Ascending aorta (tissue), 2 donors: ENCODE results near the gene ZNF48. TPM values are rescaled to one million over a fixed set of nuclear protein-coding genes. Genes with fewer than 3 reads are reported as not detected.

Experiments used
- DNase-seq, 2 donors: peaks; one replicate each; pipeline ENCODE4 v3.0.0-alpha.2; 2019; ENCODE audit warnings: low spot score in 2 of 2
- H3K27ac ChIP-seq, 2 donors: fragments of 200-600 bp; sonication (generic); one replicate each; pipeline ENCODE4 v1.5.1; 2016 to 2017; ENCODE audit warnings: mild to moderate bottlenecking in 1 of 2
- H3K27me3 ChIP-seq: fragments of 200-600 bp; sonication (generic); one replicate; pipeline ENCODE4 v1.5.1; 2017
- H3K36me3 ChIP-seq, 2 donors: fragments of 200-600 bp; sonication (generic); one replicate each; pipeline ENCODE4 v1.5.1; 2016
- H3K4me1 ChIP-seq, 2 donors: fragments of 200-600 bp; sonication (generic); one replicate each; pipeline ENCODE4 v1.5.1; 2016 to 2017; ENCODE audit warnings: mild to moderate bottlenecking in 1 of 2
- H3K4me3 ChIP-seq, 2 donors: fragments of 200-600 bp; sonication (generic); one replicate each; pipeline ENCODE4 v1.5.1; 2016 to 2017; ENCODE audit warnings: mild to moderate bottlenecking in 1 of 2
- H3K9me3 ChIP-seq, 2 donors: fragments of 200-600 bp; sonication (generic); one replicate each; pipeline ENCODE4 v1.5.1; 2016
- intact Hi-C: fragments of 100-400 bp; cut with DNase I; formaldehyde crosslinking; loops from one replicate; pipeline ENCODE4 v1.15.1; 2023
- total RNA-seq: library from RNA; depleted of rRNA; stranded (reverse); fragments of >200 nt; gene quantifications from one replicate; pipeline ENCODE4 v1.1.0, GENCODE V29; 2016
- TF ChIP-seq, protein P1 (sequence below), 3 experiments: fragments of 200-600 bp in 2 of 3; fragments of 450-650 bp in 1 of 3; sonication (generic) in 2 of 3; IDR thresholded peaks; one replicate each; pipeline ENCODE4 v1.5.1; 2016 to 2019; ENCODE audit warnings: antibody characterized with exemption in 3 of 3, mild to moderate bottlenecking in 1 of 3, moderate library complexity in 1 of 3

Gene ZNF48
- total RNA-seq, 1 donor from 2014 or later, result 25.1 TPM

DNA sequence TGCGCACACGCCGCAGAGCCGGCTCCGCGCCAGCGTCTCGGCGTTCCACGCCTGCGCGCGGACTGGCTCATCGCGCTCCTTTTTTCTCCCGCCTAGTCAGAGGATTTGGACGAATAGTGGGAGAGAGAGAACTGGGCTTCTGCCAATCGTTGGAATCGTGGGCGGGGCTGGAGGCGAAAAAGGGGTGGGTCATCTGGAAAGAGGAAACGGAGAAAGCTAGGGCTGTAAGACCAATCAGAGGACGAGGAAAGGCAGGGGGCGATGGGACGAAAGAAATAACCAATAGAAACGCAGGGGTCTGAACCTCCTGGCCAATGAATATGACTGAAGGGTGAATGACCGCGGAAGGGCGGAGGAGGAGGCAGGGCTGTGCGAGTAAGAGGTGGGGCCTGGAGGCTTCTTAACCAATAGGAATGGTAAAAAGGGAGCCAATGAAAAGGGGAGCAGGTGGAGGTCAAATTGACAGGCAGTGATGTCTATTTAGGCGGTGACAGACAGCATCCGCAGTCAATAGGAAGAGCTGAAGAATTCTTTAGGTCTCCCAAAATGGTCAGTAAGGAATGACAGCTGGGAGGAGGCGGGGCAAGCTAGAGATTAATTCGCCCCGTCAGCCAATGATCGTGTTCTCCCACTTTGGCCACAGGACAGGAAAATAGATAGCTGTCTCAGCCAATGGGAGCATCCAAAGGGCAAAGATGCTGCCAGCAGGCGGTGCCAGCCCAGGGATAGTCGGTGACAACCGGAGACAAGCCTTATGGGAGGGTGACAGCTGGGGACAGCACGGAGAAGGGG lies 24.6 kb upstream of the ZNF48 start, which contains the start of gene TBC1D10B:
Gene TBC1D10B, minus strand, starts transcription at position 39 of the 792 bp plus-strand sequence. CDS start 311 bp downstream, outside the sequence.
- intact Hi-C loops, result loop anchor here (1.0 to 10.0 kb wide), 9 partner anchors 8 to 556 kb away; partner anchors contain the start of genes ALDOA, CD2BP2, FBRS and PAGR1
- no peaks in the 10 kb centered on the region for H3K9me3 ChIP-seq
- TF ChIP-seq, protein P1, sequence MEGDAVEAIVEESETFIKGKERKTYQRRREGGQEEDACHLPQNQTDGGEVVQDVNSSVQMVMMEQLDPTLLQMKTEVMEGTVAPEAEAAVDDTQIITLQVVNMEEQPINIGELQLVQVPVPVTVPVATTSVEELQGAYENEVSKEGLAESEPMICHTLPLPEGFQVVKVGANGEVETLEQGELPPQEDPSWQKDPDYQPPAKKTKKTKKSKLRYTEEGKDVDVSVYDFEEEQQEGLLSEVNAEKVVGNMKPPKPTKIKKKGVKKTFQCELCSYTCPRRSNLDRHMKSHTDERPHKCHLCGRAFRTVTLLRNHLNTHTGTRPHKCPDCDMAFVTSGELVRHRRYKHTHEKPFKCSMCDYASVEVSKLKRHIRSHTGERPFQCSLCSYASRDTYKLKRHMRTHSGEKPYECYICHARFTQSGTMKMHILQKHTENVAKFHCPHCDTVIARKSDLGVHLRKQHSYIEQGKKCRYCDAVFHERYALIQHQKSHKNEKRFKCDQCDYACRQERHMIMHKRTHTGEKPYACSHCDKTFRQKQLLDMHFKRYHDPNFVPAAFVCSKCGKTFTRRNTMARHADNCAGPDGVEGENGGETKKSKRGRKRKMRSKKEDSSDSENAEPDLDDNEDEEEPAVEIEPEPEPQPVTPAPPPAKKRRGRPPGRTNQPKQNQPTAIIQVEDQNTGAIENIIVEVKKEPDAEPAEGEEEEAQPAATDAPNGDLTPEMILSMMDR (IDR thresholded peaks at IDR 0.05), result no peak
- DNase-seq, result peak; percentile 99 to 100
- peak within 1 kb of the TSS; percentile 78 to 82 for H3K4me3 ChIP-seq
- peak within 1 kb of the TSS; percentile 85 to 88 for H3K27ac ChIP-seq
- peaks cover 2 to 3% of the 10 kb centered on the region in 2 donors for H3K36me3 ChIP-seq
- peaks cover 13 to 26% of the 10 kb centered on the region in 2 donors for H3K4me1 ChIP-seq
- H3K27me3 ChIP-seq, result no peaks in the 10 kb centered on the region

GRCh38 chr16:30371248-30371816 lies 23.9 kb upstream of the ZNF48 start:
- no peaks in the 10 kb centered on the region for H3K27me3 ChIP-seq
- peaks cover 0 to 3% of the 10 kb centered on the region in 2 donors for H3K36me3 ChIP-seq
- peak overlapping the region; percentile 43 to 63 for H3K4me3 ChIP-seq
- TF ChIP-seq, protein P1 (IDR thresholded peaks at IDR 0.05), result no peak
- intact Hi-C loops, result loop anchor here (2.0 to 10.0 kb wide), 6 partner anchors 35 to 557 kb away; partner anchors contain the start of genes ALDOA, FBRS, PAGR1 and PRRT2
- peaks cover 13 to 23% of the 10 kb centered on the region in 2 donors for H3K4me1 ChIP-seq
- DNase-seq, result peak in 1 of 2 donors; percentile 63
- H3K9me3 ChIP-seq, result no peaks in the 10 kb centered on the region
- peak overlapping the region; percentile 85 to 88 for H3K27ac ChIP-seq

- TF ChIP-seq, protein P1 (IDR thresholded peaks at IDR 0.05), result no peak
- Histone ChIP-seq H3K27ac (no peak overlapping the region), H3K4me3 (no peak overlapping the region), H3K27me3 (no peaks in the 10 kb centered on the region), H3K36me3 (no peaks in the 10 kb centered on the region), H3K4me1 (peaks cover 13 to 16% of the 10 kb centered on the region in 2 donors), H3K9me3 (no peaks in the 10 kb centered on the region)
- intact Hi-C loops, result loop anchor here (10.0 kb wide), 2 partner anchors 277 to 557 kb away; partner anchors contain the start of genes PAGR1, PRRT2, TBX6 and YPEL3
- no peak for DNase-seq
Observed at GRCh38 chr16:30372038-30372712, 23.0 kb upstream of the ZNF48 start.

DNA sequence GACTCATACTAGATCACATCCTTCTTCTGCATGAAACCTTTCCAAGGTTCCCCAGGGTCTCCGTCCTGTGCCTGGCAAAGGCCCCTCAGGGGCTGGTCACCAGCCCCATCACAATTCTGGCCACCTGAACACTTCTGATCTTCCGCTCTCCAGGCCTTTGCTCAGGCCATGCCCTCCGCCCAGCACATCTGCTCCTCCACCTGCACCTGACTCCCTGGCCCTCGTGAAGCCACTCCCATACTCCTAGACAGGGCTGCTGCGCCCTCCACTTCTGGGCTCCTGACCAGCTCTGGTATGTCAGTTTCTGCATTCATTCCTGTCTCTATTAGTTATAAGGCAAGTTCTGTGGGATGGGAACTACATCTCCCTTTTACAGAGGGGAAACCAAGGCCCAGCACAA lies 22.5 kb upstream of the ZNF48 start:
- H3K9me3 ChIP-seq, result no peaks in the 10 kb centered on the region
- H3K4me1 ChIP-seq, result peaks cover 12 to 15% of the 10 kb centered on the region in 2 donors
- TF ChIP-seq, protein P1 (IDR thresholded peaks at IDR 0.05), result no peak

DNA sequence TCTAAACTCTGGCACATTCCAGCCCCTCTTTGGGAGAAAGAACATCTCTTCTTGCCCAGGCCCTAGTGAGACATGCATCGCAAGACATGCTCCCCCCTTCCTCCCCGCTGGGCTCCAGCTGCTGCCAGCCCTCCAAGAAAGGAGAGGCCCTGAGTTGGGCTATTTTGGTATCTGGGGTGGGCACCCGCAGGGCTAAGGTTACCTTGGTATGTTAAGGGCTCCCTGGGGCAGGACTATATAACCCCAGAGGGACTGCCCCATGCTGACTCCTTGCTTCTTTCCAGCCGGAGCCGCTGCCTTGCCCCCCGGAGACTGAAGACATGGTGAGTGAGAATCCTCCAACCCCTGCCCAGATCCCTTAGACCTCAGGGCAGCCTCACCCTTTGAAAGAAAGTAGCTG lies 20.7 kb upstream of the ZNF48 start, which contains the start of gene MYL11:
Gene MYL11, plus strand, starts transcription at position 265 of the 400 bp plus-strand sequence. Its CDS starts 56 bp downstream, at position 321.
- Histone ChIP-seq H3K27me3 (no peaks in the 10 kb centered on the region), H3K4me3 (no peak within 1 kb of the TSS), H3K36me3 (no peaks in the 10 kb centered on the region), H3K9me3 (no peaks in the 10 kb centered on the region), H3K27ac (no peak within 1 kb of the TSS), H3K4me1 (peaks cover 8 to 14% of the 10 kb centered on the region in 2 donors)
- intact Hi-C loops, result loop anchor here (10.0 kb wide), 2 partner anchors 280 to 560 kb away; partner anchors contain the start of genes PAGR1, PRRT2, TBX6 and YPEL3
- TF ChIP-seq, protein P1 (IDR thresholded peaks at IDR 0.05), result no peak
- DNase-seq, result no peak

More for the DNA sequence above, 22.5 kb upstream of the ZNF48 start:
- H3K36me3 ChIP-seq, result no peaks in the 10 kb centered on the region
- H3K4me3 ChIP-seq, result no peak overlapping the region
- no peak overlapping the region for H3K27ac ChIP-seq
- H3K27me3 ChIP-seq, result no peaks in the 10 kb centered on the region
- DNase-seq, result no peak
- intact Hi-C loops, result loop anchor here (10.0 kb wide), 2 partner anchors 278 to 558 kb away; partner anchors contain the start of genes PAGR1, PRRT2, TBX6 and YPEL3
